CD4-positive, alpha-beta T cell treated with Interleukin-21 for 1 hour (primary cell): ENCODE measurements around the gene GPR176.

ENCODE experiments used
- DNase-seq: peaks from one replicate; pipeline ENCODE4 v3.0.0-alpha.2; 2020

The GPR176 gene

GRCh38 chr15:39919748-39920509 is at the start of gene GPR176:
GPR176 (minus strand) TSS chr15:39920266; CDS start chr15:39920026, 240 bp downstream.
- DNase-seq, result peak; percentile 26

GRCh38 chr15:39969002-39969394 is 48.9 kb upstream of the GPR176 start:
- DNase-seq, result no peak

- no peak for DNase-seq
Observed at GRCh38 chr15:39968273-39969001, 48.4 kb upstream of the GPR176 start.

GRCh38 chr15:39966521-39966920 is 46.5 kb upstream of the GPR176 start:
- DNase-seq, result no peak

- no peak for DNase-seq
Observed at GRCh38 chr15:39963786-39964185, 43.7 kb upstream of the GPR176 start.

- no peak for DNase-seq
Observed at GRCh38 chr15:39961051-39961450, 41.0 kb upstream of the GPR176 start.

- no peak for DNase-seq
Observed at GRCh38 chr15:39960411-39960810, 40.3 kb upstream of the GPR176 start.

GRCh38 chr15:39959411-39959810 is 39.3 kb upstream of the GPR176 start:
- no peak for DNase-seq

GRCh38 chr15:39957481-39957880 is 37.4 kb upstream of the GPR176 start:
- no peak for DNase-seq

GRCh38 chr15:39953521-39953920 is 33.5 kb upstream of the GPR176 start:
- no peak for DNase-seq

- no peak for DNase-seq
Observed at GRCh38 chr15:39951561-39951960, 31.5 kb upstream of the GPR176 start.

GRCh38 chr15:39948817-39949216 is 28.8 kb upstream of the GPR176 start:
- DNase-seq, result no peak

GRCh38 chr15:39947401-39948197 is 27.5 kb upstream of the GPR176 start:
- no peak for DNase-seq

GRCh38 chr15:39946862-39947261 is 26.8 kb upstream of the GPR176 start:
- DNase-seq, result no peak

- no peak for DNase-seq
Observed at GRCh38 chr15:39944726-39945125, 24.7 kb upstream of the GPR176 start.

GRCh38 chr15:39942753-39943150 is 22.7 kb upstream of the GPR176 start:
- no peak for DNase-seq

GRCh38 chr15:39942101-39942752 is 22.2 kb upstream of the GPR176 start:
- no peak for DNase-seq

- no peak for DNase-seq
Observed at GRCh38 chr15:39939487-39940452, 19.7 kb upstream of the GPR176 start.

- DNase-seq, result no peak
Observed at GRCh38 chr15:39937696-39938095, 17.6 kb upstream of the GPR176 start.

- no peak for DNase-seq
Observed at GRCh38 chr15:39936681-39937080, 16.6 kb upstream of the GPR176 start.

- DNase-seq, result no peak
Observed at GRCh38 chr15:39936187-39936586, 16.1 kb upstream of the GPR176 start.

- no peak for DNase-seq
Observed at GRCh38 chr15:39935241-39935640, 15.2 kb upstream of the GPR176 start.
